WI38 (cell line): ENCODE measurements around the gene COL1A2.

Source experiments
- H3K4me3 ChIP-seq: 2 replicates; pipeline ENCODE4 v1.5.1; 2011; ENCODE audit warnings: low read depth, mild to moderate bottlenecking, control low read depth, low read length
- TF ChIP-seq, protein P1 (sequence below): IDR thresholded peaks from 2 replicates; pipeline ENCODE4 v1.5.1; 2012; ENCODE audit warnings: low read depth, mild to moderate bottlenecking, control low read depth, low read length

Gene COL1A2

GRCh38 chr7:94396596-94396995 is 1.9 kb downstream of the COL1A2 start:
- TF ChIP-seq, protein P1, sequence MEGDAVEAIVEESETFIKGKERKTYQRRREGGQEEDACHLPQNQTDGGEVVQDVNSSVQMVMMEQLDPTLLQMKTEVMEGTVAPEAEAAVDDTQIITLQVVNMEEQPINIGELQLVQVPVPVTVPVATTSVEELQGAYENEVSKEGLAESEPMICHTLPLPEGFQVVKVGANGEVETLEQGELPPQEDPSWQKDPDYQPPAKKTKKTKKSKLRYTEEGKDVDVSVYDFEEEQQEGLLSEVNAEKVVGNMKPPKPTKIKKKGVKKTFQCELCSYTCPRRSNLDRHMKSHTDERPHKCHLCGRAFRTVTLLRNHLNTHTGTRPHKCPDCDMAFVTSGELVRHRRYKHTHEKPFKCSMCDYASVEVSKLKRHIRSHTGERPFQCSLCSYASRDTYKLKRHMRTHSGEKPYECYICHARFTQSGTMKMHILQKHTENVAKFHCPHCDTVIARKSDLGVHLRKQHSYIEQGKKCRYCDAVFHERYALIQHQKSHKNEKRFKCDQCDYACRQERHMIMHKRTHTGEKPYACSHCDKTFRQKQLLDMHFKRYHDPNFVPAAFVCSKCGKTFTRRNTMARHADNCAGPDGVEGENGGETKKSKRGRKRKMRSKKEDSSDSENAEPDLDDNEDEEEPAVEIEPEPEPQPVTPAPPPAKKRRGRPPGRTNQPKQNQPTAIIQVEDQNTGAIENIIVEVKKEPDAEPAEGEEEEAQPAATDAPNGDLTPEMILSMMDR: no peak
- peak overlapping the region; percentile 98 for H3K4me3 ChIP-seq

DNA sequence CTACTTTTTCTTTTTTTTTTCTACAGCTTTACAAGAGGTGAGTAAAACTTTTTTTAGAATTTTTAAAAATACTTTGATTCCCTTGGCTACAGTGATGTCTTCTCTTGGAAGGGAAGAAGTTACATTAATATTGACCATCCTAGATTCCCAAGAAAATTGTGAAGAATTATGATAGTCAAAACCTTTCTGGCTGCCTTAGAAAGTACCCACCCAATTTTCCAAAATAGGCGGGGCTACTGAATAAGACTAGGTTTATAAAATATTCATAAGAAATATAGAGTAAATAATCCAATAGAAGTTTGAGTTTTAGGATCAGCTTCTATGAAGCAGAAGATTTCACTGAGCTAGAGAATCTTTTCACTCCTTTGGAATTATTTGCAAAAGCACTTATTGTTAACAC is 3.0 kb downstream of the COL1A2 start:
- peak overlapping the region; percentile 98 for H3K4me3 ChIP-seq
- TF ChIP-seq, protein P1: no peak

- peak overlapping the region; percentile 98 for H3K4me3 ChIP-seq
- TF ChIP-seq, protein P1: no peak
Measured at GRCh38 chr7:94398841-94399240, 4.1 kb downstream of the COL1A2 start.

GRCh38 chr7:94400022-94400421 is 5.3 kb downstream of the COL1A2 start:
- H3K4me3 ChIP-seq: peak overlapping the region; percentile 98
- TF ChIP-seq, protein P1: no peak

DNA sequence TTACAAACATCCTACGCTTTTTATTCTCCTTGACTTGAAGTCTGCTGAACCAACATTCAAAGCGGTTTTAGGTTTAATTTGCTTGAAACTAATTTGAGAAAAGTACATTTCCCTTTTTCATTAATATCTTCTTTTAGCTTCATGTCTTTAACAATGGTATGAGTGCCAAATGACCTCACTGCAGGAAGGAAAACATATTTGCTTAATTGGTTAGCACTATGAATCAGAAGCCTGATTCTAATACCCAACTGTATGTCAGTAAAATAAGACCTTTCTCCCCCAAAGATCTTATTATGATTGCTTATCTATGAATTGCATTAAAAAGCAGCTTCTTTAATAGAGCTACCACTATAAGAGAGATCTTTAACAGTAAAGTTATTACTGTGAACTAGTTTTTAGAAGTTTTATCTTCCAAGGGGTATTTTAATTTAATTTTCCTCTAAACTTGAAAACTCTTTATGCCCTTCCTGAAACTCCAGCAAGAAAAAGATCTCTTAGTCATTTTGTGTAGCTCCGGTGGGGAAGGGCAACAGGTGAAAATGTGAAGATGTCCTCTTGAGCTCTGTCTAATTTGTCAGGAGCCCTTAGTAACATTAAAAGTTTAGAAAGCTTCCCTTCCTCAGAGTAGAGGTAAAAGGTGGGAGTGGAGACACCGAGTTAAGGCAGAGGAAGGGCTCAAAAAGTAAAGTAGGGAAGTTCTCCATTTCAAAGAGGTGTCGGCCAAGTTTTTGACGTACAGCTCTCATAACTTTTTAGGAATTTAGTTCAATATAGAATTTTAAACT is 6.1 kb downstream of the COL1A2 start:
- TF ChIP-seq, protein P1: no peak
- H3K4me3 ChIP-seq: peak overlapping the region; percentile 98

DNA sequence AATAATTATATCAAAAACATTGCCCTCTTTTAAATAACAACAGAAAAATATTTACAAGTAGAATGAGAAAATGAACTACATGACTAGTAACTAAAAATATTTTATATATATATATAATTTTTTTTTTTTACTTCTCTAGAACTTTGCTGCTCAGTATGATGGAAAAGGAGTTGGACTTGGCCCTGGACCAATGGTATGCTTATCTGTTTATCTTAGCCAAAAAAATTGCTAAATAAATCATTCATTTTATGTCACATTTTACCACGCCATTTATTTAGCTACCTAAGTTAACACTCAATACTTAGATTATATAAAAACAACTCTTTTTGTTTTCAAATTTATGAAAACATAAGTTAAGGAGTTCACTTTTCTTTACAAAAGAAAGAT is 6.7 kb downstream of the COL1A2 start:
- TF ChIP-seq, protein P1: no peak
- H3K4me3 ChIP-seq: no peak overlapping the region

DNA sequence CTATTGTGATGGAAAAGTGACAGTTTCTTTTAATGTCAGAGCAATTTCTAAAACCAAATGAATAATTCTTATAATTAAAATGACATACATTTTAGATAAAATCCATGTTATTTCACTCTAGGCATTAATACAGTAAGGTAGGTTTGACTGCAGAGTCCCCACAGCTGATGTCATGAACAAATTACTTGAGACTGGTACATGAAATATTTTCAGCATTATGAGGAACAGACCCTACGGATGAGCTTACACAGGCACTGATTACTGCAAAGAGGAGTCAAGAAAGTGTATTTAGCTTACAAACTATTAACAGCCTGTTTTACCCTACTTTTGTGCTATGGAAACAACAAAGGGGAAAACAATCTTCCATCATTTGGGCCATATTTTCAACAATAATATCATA is 8.9 kb downstream of the COL1A2 start:
- TF ChIP-seq, protein P1: no peak
- no peak overlapping the region for H3K4me3 ChIP-seq
